GM21528 (cell line): ENCODE data around the gene TSNAXIP1.

Experiments
- ATAC-seq: cut with Tn5 transposase; IDR thresholded peaks from one replicate; pipeline ENCODE4 v1.9.1; 2021; ENCODE audit warnings: mild to moderate bottlenecking, moderate library complexity; ENCODE audit not compliant: unreplicated experiment, low FRiP score

TSNAXIP1 gene

GRCh38 chr16:67782567-67783352 lies 23.9 kb upstream of the TSNAXIP1 start:
- no peak for ATAC-seq

DNA sequence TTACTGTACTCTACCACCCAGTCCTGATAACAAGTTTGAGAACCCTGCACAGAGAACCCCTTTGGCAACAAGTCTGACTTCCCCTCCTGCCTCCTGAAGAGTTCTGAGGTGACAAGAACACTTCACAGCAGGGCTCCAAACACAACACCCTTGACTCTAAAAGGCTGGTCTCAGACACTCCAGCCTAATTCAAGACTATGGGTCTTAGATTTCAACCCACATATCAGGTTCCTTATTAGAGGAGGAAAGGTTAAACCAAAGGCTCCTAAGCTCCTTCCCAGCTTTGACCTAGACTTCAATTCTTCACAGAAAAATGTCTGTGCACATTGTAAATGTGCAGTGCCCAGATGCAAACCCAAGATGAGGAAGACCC lies 23.4 kb upstream of the TSNAXIP1 start:
- ATAC-seq, result no peak

DNA sequence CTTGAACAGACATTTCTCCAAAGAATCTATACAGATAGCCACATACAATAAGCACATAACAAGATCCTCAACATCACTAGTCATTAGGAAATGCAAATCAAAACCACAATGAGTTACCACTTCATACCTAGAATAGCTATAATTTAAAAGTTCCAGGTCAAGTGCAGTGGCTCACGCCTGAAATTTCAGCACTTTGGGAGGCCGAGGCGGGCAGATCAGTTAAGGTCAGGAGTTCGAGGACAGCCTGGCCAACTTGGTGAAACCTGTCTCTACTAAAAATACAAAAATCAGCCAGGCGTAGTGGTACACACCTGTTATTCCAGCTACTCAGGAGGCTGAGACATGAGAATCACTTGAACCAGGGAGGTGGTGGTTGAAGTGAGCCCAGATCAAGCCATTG lies 20.2 kb upstream of the TSNAXIP1 start:
- no peak for ATAC-seq

- ATAC-seq, result no peak
Measured at GRCh38 chr16:67790071-67790470, 16.6 kb upstream of the TSNAXIP1 start.

GRCh38 chr16:67796099-67796718 lies 10.5 kb upstream of the TSNAXIP1 start:
- ATAC-seq, result no peak

- ATAC-seq, result no peak
Measured at GRCh38 chr16:67800338-67800926, 6.3 kb upstream of the TSNAXIP1 start.

- ATAC-seq, result no peak
Measured at GRCh38 chr16:67801241-67801640, 5.4 kb upstream of the TSNAXIP1 start.

DNA sequence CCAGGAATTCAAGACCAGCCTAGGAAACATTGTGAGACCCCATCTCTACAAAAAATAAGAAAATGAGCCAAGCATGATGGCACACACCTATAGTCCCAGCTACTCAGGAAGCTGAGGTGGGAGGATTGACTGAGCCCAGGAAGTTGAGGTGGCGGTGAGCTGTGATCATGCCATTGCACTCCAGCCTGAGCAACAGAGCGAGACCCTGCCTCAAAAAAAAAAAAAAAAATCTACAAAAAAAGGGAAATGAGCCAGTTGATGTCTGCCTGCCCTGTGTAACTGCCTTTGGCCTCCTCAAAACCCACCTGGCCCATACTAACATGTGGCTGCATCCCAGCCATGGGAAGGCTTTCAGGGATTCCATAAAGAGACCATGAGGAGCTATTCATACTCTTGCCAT lies 4.8 kb upstream of the TSNAXIP1 start:
- no peak for ATAC-seq

DNA sequence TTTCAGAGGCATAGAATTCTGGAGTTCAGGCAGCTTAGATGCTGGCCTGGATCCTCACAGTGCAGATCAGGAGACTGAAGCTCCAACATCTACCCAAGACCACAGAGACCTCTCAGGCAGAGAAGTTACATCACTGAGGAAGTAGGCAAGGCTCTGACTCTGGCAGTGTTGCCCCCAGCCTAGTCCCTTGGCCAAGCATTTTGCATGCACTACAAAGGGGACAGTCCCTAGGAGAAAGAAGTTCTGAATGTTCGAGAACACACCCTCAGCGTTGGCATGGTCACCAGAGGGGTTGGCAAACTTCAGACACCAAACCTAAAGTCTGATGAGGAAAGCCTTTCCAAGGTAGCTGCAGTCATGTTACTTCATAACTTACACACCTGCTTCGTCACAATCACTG lies 2.8 kb upstream of the TSNAXIP1 start:
- no peak for ATAC-seq

- no peak for ATAC-seq
Measured at GRCh38 chr16:67804853-67805542, 1.7 kb upstream of the TSNAXIP1 start.

DNA sequence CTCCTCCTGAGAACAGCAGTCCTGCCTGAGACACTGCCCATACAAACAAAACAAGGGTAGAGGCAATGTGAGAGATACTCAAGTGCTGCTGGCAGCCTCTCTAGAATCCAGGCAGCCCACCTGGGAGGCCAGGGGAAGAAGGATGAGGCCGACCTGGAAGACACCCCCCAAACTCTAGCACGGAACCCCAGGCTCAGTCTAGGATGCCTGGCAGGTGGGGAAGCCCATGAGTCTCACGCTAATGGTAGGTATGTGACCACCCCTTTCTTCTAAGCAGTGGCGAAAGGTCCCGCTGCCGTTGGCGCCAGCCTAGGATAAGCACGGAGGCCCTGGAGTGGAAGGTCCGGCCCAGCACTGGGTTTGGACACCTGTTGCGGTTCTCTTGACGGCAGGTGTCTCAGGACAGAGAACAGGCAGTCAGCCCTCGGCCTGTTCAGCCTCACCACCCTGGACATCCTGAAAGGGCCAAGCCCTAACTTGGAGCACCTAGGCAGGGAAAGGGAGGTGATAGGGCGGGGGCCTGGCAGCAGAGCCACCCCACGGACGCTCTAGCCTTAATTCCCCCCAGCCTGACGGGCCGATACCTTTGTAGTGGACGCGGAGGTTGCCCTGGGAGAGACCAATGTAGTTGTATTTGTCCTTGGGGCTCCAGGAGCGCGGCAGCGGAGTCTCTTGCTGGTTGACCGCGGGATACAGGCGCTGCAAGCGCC lies 816 bp upstream of the TSNAXIP1 start:
- ATAC-seq, result peak; percentile 14

- no peak for ATAC-seq
Measured at GRCh38 chr16:67807148-67807682, 526 bp downstream of the TSNAXIP1 start.

- no peak for ATAC-seq
Measured at GRCh38 chr16:67811899-67812298, 5.2 kb downstream of the TSNAXIP1 start.

DNA sequence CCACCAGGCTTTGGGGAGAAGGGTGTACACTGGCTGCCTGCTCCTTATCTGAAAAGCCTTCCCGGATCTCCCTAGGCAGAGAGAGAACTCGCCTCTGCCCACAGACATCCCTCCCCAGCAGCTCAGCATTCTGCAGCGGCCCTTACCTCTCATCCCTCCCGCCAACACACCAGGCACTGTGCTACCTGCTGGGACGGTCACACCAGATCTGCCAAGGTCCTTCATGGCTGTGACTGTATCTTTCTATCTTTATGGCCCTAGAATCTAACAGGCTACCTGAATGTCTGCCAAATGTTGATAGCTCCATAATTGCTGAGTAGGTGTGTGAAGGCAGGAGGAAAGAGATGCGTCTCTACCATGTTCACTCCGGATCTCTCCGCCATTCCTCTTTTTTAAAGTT lies 7.9 kb downstream of the TSNAXIP1 start:
- ATAC-seq, result no peak

DNA sequence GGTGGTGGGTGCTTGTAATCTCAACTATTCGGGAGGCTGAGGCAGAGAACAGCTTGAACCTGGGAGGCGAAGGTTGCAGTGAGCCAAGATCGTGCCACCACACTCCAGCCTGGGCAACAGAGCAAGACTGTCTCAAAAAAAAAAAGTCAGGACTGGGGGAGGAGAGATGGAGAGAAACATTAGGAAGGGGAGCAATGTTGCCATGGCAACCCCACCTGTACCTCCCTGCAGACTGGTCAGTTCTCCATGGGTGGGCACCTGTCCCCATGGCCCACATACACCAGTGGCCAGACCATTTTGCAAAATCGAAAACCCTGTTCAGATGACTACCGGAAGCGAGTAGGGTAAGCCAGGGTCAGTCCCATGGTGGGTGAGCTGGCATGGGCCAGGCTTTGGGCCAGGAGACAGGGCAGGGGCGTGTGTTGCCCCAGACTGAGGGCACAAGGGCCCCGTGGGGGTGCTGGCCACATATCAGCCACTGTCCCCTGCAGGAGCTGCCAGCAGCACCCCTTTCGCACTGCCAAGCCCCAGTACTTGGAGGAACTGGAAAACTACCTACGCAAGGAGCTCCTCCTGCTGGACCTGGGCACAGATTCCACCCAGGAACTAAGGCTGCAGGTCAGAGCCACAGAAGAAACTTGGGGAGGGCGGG lies 14.0 kb downstream of the TSNAXIP1 start:
- ATAC-seq, result no peak

GRCh38 chr16:67822511-67822910 lies 15.8 kb downstream of the TSNAXIP1 start:
- no peak for ATAC-seq

- ATAC-seq, result no peak
Measured at GRCh38 chr16:67825119-67825518, 18.4 kb downstream of the TSNAXIP1 start.

DNA sequence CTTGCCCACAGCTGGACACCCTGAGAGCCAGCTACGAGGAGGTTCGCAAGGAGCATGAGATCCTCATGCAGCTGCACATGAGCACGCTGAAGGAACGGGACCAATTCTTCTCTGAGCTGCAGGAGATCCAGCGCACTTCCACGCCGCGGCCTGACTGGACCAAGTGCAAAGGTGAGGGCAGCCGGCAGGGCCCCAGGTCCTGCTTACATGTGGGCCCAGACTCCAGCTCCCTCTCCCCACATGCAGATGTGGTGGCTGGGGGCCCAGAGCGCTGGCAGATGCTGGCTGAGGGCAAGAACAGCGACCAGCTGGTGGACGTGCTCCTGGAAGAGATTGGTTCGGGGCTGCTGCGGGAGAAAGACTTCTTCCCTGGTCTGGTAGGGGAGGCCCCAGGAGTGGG lies 19.2 kb downstream of the TSNAXIP1 start:
- no peak for ATAC-seq

- ATAC-seq, result no peak
Measured at GRCh38 chr16:67828651-67829050, 22.0 kb downstream of the TSNAXIP1 start.

- no peak for ATAC-seq
Measured at GRCh38 chr16:67833030-67833414, 26.3 kb downstream of the TSNAXIP1 start.
